Panc1 (cell line): ENCODE results near the gene SMG6. TPM values are rescaled to one million over a fixed set of nuclear protein-coding genes. Genes with fewer than 3 reads are reported as not detected.

Source experiments
- ATAC-seq: fragments of 200-7000 bp; cut with Tn5 transposase; 2 replicates; pipeline ENCODE4 v1.9.1; 2020; ENCODE audit warnings: mild to moderate bottlenecking, moderate library complexity
- BruUV-seq: library from RNA; stranded (reverse); fragments of 400-500 nt; replicated peaks from 2 replicates; lab custom pipeline; 2021; lab: Mats Ljungman, UMichigan
- CTCF ChIA-PET: fragments of 300-600 bp; sonication (Branson Sonifier 250); formaldehyde crosslinking; loops from one replicate; lab custom pipeline; 2022; ENCODE audit warnings: antibody characterized with exemption; lab: Charles Lee
- POLR2A ChIA-PET: fragments of 300-600 bp; sonication (Branson Sonifier 250); formaldehyde crosslinking; loops from one replicate; lab custom pipeline; 2022; ENCODE audit warnings: antibody characterized with exemption; lab: Charles Lee
- DNase-seq: peaks from one replicate; pipeline ENCODE4 v3.0.0-alpha.2; 2010; ENCODE audit warnings: low read depth, low spot score
- H3K27ac ChIP-seq: 2 replicates; pipeline ENCODE4 v1.5.1; 2011; ENCODE audit warnings: mild to moderate bottlenecking, low read length, inconsistent platforms
- H3K27me3 ChIP-seq: fragments of 200-500 bp; sonication (Bioruptor generic); 2 replicates; pipeline ENCODE4 v1.6.0; 2014; ENCODE audit warnings: low read length, inconsistent platforms; ENCODE audit not compliant: control insufficient read depth, insufficient read depth
- H3K36me3 ChIP-seq: fragments of 200-500 bp; sonication (Bioruptor generic); 2 replicates; pipeline ENCODE4 v1.5.1; 2014; ENCODE audit warnings: inconsistent platforms, mild to moderate bottlenecking, low read length, moderate library complexity; ENCODE audit not compliant: control insufficient read depth, insufficient read depth
- H3K4me1 ChIP-seq: 2 replicates; pipeline ENCODE4 v1.5.1; 2011; ENCODE audit warnings: inconsistent platforms, mild to moderate bottlenecking, low read length, moderate library complexity; ENCODE audit not compliant: control insufficient read depth, insufficient read depth
- H3K4me3 ChIP-seq, 2 experiments: 2 replicates each; pipeline ENCODE4 v1.5.1; 2011 to 2012; ENCODE audit warnings: low read depth in 2 of 2, low read length in 2 of 2, mild to moderate bottlenecking in 2 of 2, inconsistent platforms in 1 of 2, moderate library complexity in 1 of 2
- H3K9me3 ChIP-seq: fragments of 200-500 bp; sonication (Bioruptor generic); 2 replicates; pipeline ENCODE4 v1.5.1; 2014; ENCODE audit warnings: low read depth, mild to moderate bottlenecking, inconsistent platforms, low read length, moderate library complexity; ENCODE audit not compliant: control insufficient read depth, insufficient read depth
- POLR2AphosphoS5 ChIP-seq: IDR thresholded peaks from 2 replicates; pipeline ENCODE4 v1.6.1; 2012; ENCODE audit warnings: mild to moderate bottlenecking, low read depth, low read length, moderate library complexity
- SIN3A ChIP-seq: IDR thresholded peaks from 2 replicates; pipeline ENCODE4 v1.6.1; 2012; ENCODE audit warnings: low read depth, mild to moderate bottlenecking, low read length, moderate library complexity, borderline replicate concordance; ENCODE audit not compliant: insufficient read depth
- TCF7L2 ChIP-seq: IDR thresholded peaks from 2 replicates; pipeline ENCODE4 v1.6.1; 2011; ENCODE audit warnings: mild to moderate bottlenecking, low read depth, low read length, inconsistent platforms
- in situ Hi-C: cut with HindIII; loops from 2 replicates; pipeline ENCODE4 v1.10.0; 2016; ENCODE audit warnings: low sequenced_read_pairs, low pct_unique_long_range_greater_than_20kb
- intact Hi-C: fragments of 100-400 bp; cut with micrococcal nuclease; formaldehyde crosslinking; loops from one replicate; pipeline ENCODE4 v1.10.0; 2022; ENCODE audit not compliant: unreplicated experiment
- total RNA-seq: library from RNA; stranded (reverse); gene quantifications from one replicate; pipeline ENCODE4 v1.2.1, GENCODE V29; 2021; ENCODE audit not compliant: unreplicated experiment
- TF ChIP-seq, protein P1 (sequence below), 2 experiments: IDR thresholded peaks; 2 replicates each; pipeline ENCODE4 v1.6.1; 2011 to 2012; ENCODE audit warnings: low read depth in 2 of 2, control low read depth in 1 of 2, low read length in 1 of 2, mild to moderate bottlenecking in 1 of 2, moderate library complexity in 1 of 2; ENCODE audit not compliant: insufficient read depth in 1 of 2
- TF ChIP-seq, protein P2 (sequence below): fragments of 450-650 bp; IDR thresholded peaks from 2 replicates; pipeline ENCODE4 v1.5.1; 2017; ENCODE audit warnings: mild to moderate bottlenecking

Gene SMG6
- total RNA-seq, 1 experiment from 2014 or later, result 17.8 TPM

DNA sequence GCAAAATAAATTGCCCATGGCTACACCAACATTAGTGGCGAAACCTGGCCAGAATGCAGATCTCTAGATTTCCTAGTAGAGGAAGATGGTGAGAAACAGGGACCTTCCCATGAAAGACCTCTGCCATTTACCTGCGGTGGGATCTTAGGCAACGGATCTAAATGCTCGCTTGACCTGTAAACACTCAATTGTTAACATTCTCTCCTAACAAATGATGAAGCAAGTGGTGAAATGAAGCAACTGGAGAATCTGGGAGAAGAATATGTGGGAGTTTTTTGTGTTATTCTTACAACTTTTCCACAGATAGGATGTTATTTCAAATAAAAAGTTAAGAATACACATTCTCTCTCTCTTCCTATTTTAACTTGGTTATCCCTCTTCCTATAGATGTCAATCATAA is 56.6 kb downstream of the SMG6 start:
- Histone ChIP-seq H3K27me3 (no peaks in the 10 kb centered on the region), H3K9me3 (no peaks in the 10 kb centered on the region), H3K4me3 (no peak overlapping the region), H3K36me3 (no peaks in the 10 kb centered on the region; the same call in 1 of the 2 replicates), H3K4me1 (no peaks in the 10 kb centered on the region), H3K27ac (no peak overlapping the region)
- BruUV-seq, result no TSS peak
- intact Hi-C loops, result no loop called here
- no peak for DNase-seq
- ChIA-PET CTCF (no interaction called here), POLR2A (no interaction called here)
- TF ChIP-seq TCF7L2, result no peak
- TF ChIP-seq, protein P1, sequence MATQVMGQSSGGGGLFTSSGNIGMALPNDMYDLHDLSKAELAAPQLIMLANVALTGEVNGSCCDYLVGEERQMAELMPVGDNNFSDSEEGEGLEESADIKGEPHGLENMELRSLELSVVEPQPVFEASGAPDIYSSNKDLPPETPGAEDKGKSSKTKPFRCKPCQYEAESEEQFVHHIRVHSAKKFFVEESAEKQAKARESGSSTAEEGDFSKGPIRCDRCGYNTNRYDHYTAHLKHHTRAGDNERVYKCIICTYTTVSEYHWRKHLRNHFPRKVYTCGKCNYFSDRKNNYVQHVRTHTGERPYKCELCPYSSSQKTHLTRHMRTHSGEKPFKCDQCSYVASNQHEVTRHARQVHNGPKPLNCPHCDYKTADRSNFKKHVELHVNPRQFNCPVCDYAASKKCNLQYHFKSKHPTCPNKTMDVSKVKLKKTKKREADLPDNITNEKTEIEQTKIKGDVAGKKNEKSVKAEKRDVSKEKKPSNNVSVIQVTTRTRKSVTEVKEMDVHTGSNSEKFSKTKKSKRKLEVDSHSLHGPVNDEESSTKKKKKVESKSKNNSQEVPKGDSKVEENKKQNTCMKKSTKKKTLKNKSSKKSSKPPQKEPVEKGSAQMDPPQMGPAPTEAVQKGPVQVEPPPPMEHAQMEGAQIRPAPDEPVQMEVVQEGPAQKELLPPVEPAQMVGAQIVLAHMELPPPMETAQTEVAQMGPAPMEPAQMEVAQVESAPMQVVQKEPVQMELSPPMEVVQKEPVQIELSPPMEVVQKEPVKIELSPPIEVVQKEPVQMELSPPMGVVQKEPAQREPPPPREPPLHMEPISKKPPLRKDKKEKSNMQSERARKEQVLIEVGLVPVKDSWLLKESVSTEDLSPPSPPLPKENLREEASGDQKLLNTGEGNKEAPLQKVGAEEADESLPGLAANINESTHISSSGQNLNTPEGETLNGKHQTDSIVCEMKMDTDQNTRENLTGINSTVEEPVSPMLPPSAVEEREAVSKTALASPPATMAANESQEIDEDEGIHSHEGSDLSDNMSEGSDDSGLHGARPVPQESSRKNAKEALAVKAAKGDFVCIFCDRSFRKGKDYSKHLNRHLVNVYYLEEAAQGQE (IDR thresholded peaks at IDR 0.05; ENCODE audit: insufficient read depth in 1 of 2, low read depth in 2 of 2, low read length in 1 of 2), result no peak
- no peak for TF ChIP-seq POLR2AphosphoS5
- TF ChIP-seq, protein P2, sequence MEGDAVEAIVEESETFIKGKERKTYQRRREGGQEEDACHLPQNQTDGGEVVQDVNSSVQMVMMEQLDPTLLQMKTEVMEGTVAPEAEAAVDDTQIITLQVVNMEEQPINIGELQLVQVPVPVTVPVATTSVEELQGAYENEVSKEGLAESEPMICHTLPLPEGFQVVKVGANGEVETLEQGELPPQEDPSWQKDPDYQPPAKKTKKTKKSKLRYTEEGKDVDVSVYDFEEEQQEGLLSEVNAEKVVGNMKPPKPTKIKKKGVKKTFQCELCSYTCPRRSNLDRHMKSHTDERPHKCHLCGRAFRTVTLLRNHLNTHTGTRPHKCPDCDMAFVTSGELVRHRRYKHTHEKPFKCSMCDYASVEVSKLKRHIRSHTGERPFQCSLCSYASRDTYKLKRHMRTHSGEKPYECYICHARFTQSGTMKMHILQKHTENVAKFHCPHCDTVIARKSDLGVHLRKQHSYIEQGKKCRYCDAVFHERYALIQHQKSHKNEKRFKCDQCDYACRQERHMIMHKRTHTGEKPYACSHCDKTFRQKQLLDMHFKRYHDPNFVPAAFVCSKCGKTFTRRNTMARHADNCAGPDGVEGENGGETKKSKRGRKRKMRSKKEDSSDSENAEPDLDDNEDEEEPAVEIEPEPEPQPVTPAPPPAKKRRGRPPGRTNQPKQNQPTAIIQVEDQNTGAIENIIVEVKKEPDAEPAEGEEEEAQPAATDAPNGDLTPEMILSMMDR, result no peak
- TF ChIP-seq SIN3A, result no peak
- in situ Hi-C loops, result no loop called here
- ATAC-seq, result no peak

DNA sequence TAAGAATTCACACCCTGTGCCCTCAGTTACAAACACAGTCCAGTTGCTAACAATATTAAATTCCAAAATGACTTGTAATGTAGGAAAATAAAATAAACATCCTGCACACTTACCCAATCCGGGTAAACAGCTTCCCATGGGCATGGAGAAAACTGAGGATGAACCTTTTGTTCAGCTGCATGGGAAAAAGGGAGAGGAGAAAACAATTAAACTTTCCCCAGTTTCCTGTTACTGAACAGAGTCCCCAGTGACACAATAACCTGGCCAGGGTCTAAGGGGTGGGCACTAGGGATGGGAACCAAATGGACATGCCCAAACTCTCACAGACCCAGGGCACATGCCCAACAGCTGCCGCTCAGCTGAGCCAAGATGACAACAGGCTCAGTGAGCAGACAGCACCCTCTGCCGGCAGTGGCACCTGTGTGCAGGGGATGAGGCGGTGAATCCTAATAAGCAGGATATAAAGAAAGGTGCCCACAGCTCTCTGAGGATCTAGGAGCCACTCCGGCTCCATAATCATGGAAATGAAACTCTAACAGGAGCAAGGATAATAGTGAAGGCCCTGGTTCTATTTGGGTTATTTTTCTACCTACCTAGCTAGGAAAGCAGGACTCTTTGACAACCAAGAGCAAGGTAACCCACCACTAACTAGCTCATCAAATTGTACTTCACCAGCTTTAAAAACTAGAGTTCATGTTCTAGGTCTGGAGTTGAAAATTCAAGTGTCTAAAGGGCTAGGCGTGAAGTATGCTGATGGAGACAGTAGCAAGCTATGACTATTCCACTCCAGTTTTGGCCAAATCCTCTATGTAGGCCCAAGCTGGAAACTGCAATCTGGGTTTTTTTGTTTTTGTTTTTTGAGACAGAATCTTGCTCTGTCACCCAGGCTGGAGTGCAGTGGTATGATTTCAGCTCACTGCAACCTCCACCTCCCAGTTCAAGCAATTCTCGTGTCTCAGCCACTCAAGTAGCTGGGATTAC is 58.8 kb downstream of the SMG6 start:
- DNase-seq (peak; percentile 57), ATAC-seq (peak; percentile 97)
- CTCF ChIA-PET, result interaction anchor here (0.5 to 2.3 kb wide), 6 partner anchors 14 to 193 kb away, joined by 3 to 17 read pairs (median 4); partner anchors contain the start of gene HIC1
- H3K27me3 ChIP-seq, result no peaks in the 10 kb centered on the region
- POLR2A ChIA-PET, result interaction anchor here (1.0 kb wide), 1 partner anchor 190 kb away, joined by 3 read pairs; the partner anchor contains the start of gene HIC1
- no peak overlapping the region for H3K4me3 ChIP-seq
- H3K4me1 ChIP-seq, result peaks cover 9% of the 10 kb centered on the region
- H3K36me3 ChIP-seq, result peaks cover 2% of the 10 kb centered on the region; the same call in 1 of the 2 replicates
- no TSS peak for BruUV-seq
- H3K27ac ChIP-seq, result no peak overlapping the region
- intact Hi-C loops (loop anchor here (2.0 kb wide), 2 partner anchors 182 to 190 kb away; partner anchors contain the start of gene HIC1), in situ Hi-C loops (no loop called here)
- no peaks in the 10 kb centered on the region for H3K9me3 ChIP-seq
- TF ChIP-seq, protein P2, result peak; percentile 97
- no peak for TF ChIP-seq SIN3A
